H54 (cell line): ENCODE results near the gene CRADD.

Source experiments
- DNase-seq: peaks from one replicate; pipeline ENCODE4 v3.0.0; 2011; ENCODE audit warnings: low spot score, mixed read lengths; ENCODE audit not compliant: insufficient read length
- FAIRE-seq: peaks from 3 replicates; lab custom pipeline; 2011; peaks lifted over from hg19 to GRCh38; lab: Jason Lieb, UNC
- POLR2A ChIP-seq: IDR thresholded peaks from 2 replicates; pipeline ENCODE4 v1.6.1; 2011; ENCODE audit warnings: low read depth, mild to moderate bottlenecking, low read length

Gene CRADD

DNA sequence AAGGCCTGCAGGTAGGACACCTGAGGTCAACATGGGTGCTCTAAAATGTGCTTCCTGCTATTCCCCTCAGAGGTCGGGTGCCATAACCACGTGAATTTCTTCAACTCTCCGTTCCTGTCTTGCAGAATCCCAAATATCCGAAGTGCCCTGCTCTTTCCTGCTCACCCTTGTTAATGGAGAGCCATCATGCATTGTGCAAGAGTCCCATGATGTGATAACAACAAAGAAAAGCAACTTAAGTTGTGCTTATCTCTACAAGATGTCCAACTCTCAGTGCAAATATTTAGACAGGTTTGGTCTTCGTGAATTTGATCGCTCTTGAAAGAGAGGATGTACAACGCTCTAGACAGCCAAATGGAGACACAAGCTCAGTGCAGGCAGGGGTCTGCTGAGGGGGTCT is 260.6 kb downstream of the CRADD start:
- FAIRE-seq, result no peak
- DNase-seq, result no peak
- no peak for TF ChIP-seq POLR2A

DNA sequence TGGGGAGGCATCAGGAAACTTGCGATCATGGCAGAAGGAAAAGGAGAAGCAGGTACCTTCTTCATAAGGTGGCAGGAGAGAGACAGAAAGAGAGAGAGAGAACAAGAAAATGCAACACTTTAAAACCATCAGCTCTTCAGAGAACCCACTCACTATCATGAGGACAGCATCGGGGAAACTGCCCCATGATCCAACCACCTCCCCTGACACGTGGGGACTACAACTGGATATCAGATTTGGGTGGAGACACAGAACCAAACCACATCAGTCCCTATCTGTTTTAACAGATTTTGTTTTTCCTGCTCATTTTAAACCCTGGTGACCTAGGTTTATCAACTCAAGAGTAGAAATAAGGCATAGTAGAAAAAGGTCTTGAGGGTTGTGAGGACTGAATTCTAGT is 261.1 kb downstream of the CRADD start:
- DNase-seq (no peak), FAIRE-seq (no peak)
- no peak for TF ChIP-seq POLR2A

- DNase-seq, result no peak
- FAIRE-seq, result no peak
- TF ChIP-seq POLR2A, result no peak
These were observed 261.8 kb downstream of the CRADD start for GRCh38 chr12:93938931-93939330.

GRCh38 chr12:93939641-93940325 is 262.6 kb downstream of the CRADD start:
- no peak for TF ChIP-seq POLR2A
- DNase-seq (no peak), FAIRE-seq (no peak)

- TF ChIP-seq POLR2A, result no peak
- DNase-seq (peak; percentile 10), FAIRE-seq (peak; percentile 78)
These were observed 266.6 kb downstream of the CRADD start for GRCh38 chr12:93943780-93944179.

DNA sequence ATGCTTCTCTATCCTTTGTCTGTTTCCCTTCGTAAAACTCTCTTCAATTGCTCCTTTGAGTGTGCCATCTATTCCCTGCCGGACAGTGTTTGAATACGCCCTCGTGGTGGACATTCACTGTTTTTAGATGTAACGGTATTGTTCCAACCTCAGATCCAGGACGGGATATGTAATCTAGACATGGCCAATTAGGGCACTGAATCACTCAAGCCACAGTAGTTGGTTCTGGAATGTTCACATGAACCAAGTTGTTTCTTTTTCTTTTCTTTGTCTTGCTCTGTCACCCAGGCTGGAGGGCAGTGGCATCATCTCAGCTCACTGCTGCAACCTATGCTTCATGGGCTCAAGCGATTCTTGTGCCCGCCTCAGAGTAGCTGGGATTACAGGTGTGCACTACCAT is 267.0 kb downstream of the CRADD start:
- FAIRE-seq (no peak), DNase-seq (no peak)
- no peak for TF ChIP-seq POLR2A
